Kidney (tissue), 14 donors: ENCODE data around the gene ELAC2. TPM values are rescaled to one million over a fixed set of nuclear protein-coding genes. Genes with fewer than 3 reads are reported as not detected.
A peak's percentile ranks its signal among the peaks of the same experiment; 100 is the strongest.

Experiments
- DNase-seq, 5 donors: peaks; one replicate each; pipeline ENCODE4 v3.0.0-alpha.2; 2013 to 2020
- FAIRE-seq: peaks from 2 replicates; lab custom pipeline; 2012; peaks lifted over from hg19 to GRCh38; lab: Jason Lieb, UNC
- H3K27ac ChIP-seq, 2 donors: one replicate each; pipeline ENCODE4 v1.7.0; 2013; ENCODE audit warnings: low read depth in 2 of 2, low read length in 2 of 2, inconsistent platforms in 1 of 2
- H3K27me3 ChIP-seq: one replicate; pipeline ENCODE4 v1.7.1; 2013; ENCODE audit warnings: low read length, inconsistent platforms; ENCODE audit not compliant: control insufficient read depth, insufficient read depth
- H3K36me3 ChIP-seq, 3 donors: one replicate each; pipeline versions ENCODE4 v1.7.0 to v1.7.1; 2013; ENCODE audit warnings: low read length in 3 of 3, control low read depth in 1 of 3, inconsistent platforms in 1 of 3; ENCODE audit not compliant: insufficient read depth in 3 of 3, control insufficient read depth in 2 of 3
- H3K4me1 ChIP-seq, 3 donors: one replicate each; pipeline versions ENCODE4 v1.7.0 to v1.7.1; 2013; ENCODE audit warnings: low read length in 3 of 3, inconsistent platforms in 1 of 3, low read depth in 1 of 3; ENCODE audit not compliant: control insufficient read depth in 2 of 3, insufficient read depth in 2 of 3
- H3K4me3 ChIP-seq, 3 donors: one replicate each; pipeline versions ENCODE4 v1.7.0 to v1.8.1; 2013; ENCODE audit warnings: low read length in 3 of 3, control low read depth in 1 of 3, inconsistent platforms in 1 of 3
- H3K9ac ChIP-seq, 3 donors: one replicate each; pipeline versions ENCODE4 v1.7.0 to v1.7.1; 2013; ENCODE audit warnings: low read length in 3 of 3, control low read depth in 1 of 3, inconsistent platforms in 1 of 3
- H3K9me3 ChIP-seq, 3 donors: one replicate each; pipeline versions ENCODE4 v1.7.0 to v1.7.1; 2013; ENCODE audit warnings: low read length in 3 of 3, control low read depth in 1 of 3, inconsistent platforms in 1 of 3; ENCODE audit not compliant: control insufficient read depth in 2 of 3, insufficient read depth in 1 of 3
- CTCF ChIP-seq: IDR thresholded peaks from 3 replicates; pipeline ENCODE4 v1.5.1; 2012; ENCODE audit warnings: mild to moderate bottlenecking, moderate library complexity, borderline replicate concordance; ENCODE audit not compliant: insufficient read depth; ENCODE audit errors: extremely low read depth
- intact Hi-C: fragments of 100-400 bp; cut with DNase I; formaldehyde crosslinking; loops from one replicate; pipeline ENCODE4 v1.11.1; 2022
- polyA plus RNA-seq: library from polyadenylated mRNA; stranded (reverse); fragments of 350-450 nt; fragmentation: Illumina TruSeq; extraction: RNeasy Lipid Tissue Mini Kit (QIAGEN cat#74804); gene quantifications from one replicate; pipeline ENCODE4 v1.2.3, GENCODE V29; 2014; ENCODE audit warnings: low read depth, low replicate concordance; ENCODE audit not compliant: insufficient read depth
- total RNA-seq: library from RNA; stranded (reverse); fragmentation: NEBNext Ultra II Directional; extraction: Animal tissue kit (Norgen Biotek cat#: 25700); gene quantifications from one replicate; pipeline ENCODE4 v1.2.1, GENCODE V29; 2021
- donor health status: control.
- donor health status: control.
- donor health status: control.
- donor health status: control.
- donor health status: control.
- donor health status: DM: yes; HTN: yes; CAD: no.
- donor health status: Normal renal cell carcinoma (clear cell type).

The ELAC2 gene
- total and polyA plus RNA-seq, 2 donors from 2014 or later, result 29.7 to 57.4 TPM

GRCh38 chr17:13002761-13003453 lies 14.9 kb downstream of the ELAC2 start:
- Histone ChIP-seq H3K9me3 (no peaks in the 10 kb centered on the region), H3K4me3 (no peak overlapping the region), H3K27me3 (no peaks in the 10 kb centered on the region), H3K36me3 (peaks cover 3 to 63% (median 46%) of the 10 kb centered on the region in 3 donors), H3K4me1 (peaks cover 0 to 3% (median 0%) of the 10 kb centered on the region in 3 donors), H3K9ac (no peak overlapping the region), H3K27ac (no peak overlapping the region)
- FAIRE-seq (no peak), DNase-seq (peak; percentile 77 to 91 (median 80))
- intact Hi-C loops, result no loop called here
- TF ChIP-seq CTCF, result peak; percentile 87

GRCh38 chr17:13001991-13002615 lies 15.7 kb downstream of the ELAC2 start:
- no peak overlapping the region for H3K4me3 ChIP-seq
- intact Hi-C loops, result no loop called here
- DNase-seq, result peak in 4 of 5 donors; percentile 32 to 90 (median 60)

GRCh38 chr17:13000561-13000960 lies 17.3 kb downstream of the ELAC2 start:
- H3K27me3 ChIP-seq, result no peaks in the 10 kb centered on the region
- H3K27ac ChIP-seq, result no peak overlapping the region
- H3K9me3 ChIP-seq, result no peaks in the 10 kb centered on the region
- TF ChIP-seq CTCF, result no peak
- H3K9ac ChIP-seq, result no peak overlapping the region
- intact Hi-C loops, result no loop called here
- no peak overlapping the region for H3K4me3 ChIP-seq
- no peak for FAIRE-seq
- peaks cover 0 to 3% (median 0%) of the 10 kb centered on the region in 3 donors for H3K4me1 ChIP-seq
- H3K36me3 ChIP-seq, result peaks cover 7 to 79% (median 60%) of the 10 kb centered on the region in 3 donors
- DNase-seq, result no peak

More at GRCh38 chr17:13001991-13002615, 15.7 kb downstream of the ELAC2 start:
- Histone ChIP-seq H3K4me1 (peaks cover 0 to 3% (median 0%) of the 10 kb centered on the region in 3 donors), H3K9me3 (no peaks in the 10 kb centered on the region), H3K36me3 (peaks cover 3 to 67% (median 53%) of the 10 kb centered on the region in 3 donors), H3K27me3 (no peaks in the 10 kb centered on the region), H3K9ac (no peak overlapping the region), H3K27ac (no peak overlapping the region)
- FAIRE-seq, result no peak
- TF ChIP-seq CTCF, result no peak
